COLO668 (cell line): ENCODE measurements around the gene TRIM68.
A peak's percentile ranks its signal among the peaks of the same experiment; 100 is the strongest.

Experiments used
- DNase-seq: peaks from one replicate; lab custom pipeline; 2025; ENCODE audit not compliant: unreplicated experiment; lab: John Stamatoyannopoulos, UW

TRIM68 gene

DNA sequence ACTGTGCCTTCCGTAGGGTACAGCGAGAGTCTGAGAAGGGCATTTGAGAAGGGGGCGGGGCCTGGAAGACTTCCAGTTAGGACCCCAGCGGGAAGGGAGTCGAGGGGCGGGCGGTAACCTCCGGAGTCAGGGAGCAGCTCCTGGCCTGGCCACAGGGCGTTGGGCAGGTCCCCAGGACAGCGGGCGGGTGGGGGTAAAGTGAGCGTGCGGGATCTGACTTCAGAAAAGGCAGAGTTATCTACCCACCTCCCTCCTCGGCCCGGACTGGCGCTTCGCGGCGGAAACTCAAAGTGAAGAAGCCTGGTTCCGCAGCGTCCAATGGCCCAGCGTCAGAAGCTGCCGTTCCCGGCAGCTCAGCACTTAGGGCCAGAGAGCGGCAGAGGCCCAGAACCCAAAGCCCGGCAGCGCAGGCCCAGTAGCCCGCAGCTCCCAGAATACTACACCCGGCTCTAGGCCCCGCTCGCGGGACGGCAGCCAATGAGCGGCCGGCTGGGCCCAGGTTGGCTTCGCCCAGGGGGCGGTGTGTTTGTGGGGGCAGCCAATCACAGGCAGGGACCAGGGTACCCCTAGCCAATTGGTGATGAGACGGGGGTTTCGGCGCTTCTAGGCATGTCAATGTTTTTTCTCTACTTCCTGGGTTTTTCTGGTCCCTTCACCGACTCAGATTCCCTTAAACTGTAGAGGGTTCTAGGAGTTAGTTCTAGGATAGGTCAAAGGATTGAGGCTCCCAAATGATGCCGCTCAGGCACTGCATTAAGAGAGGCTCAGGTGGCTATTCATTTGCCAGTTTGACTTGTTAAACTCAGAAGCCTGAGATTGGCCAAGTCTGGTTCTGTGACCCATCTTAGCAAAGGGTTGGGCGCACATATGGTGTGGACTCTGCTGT is at the start of gene TRIM68:
TSS of gene TRIM68 (minus strand) at position 451 of the 886 bp plus-strand sequence. CDS start 2,727 bp downstream, outside the sequence.
- DNase-seq: peak; percentile 96

DNA sequence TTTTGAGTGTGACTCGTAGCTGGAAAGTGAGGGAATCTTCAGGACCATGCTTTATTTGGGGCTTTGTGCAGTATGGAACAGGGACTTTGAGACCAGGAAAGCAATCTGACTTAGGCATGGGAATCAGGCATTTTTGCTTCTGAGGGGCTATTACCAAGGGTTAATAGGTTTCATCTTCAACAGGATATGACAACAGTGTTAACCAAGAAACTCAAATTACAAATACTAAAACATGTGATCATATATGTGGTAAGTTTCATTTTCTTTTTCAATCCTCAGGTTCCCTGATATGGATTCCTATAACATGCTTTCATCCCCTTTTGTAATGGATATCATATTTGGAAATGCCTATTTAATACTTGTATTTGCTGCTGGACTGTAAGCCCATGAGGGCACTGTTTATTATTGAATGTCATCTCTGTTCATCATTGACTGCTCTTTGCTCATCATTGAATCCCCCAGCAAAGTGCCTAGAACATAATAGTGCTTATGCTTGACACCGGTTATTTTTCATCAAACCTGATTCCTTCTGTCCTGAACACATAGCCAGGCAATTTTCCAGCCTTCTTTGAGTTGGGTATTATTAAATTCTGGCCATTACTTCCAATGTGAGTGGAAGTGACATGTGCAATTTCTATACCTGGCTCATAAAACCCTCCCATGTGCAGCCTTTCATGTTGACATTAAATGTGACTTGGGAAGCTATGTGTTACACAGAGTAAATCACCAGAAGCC is 46.8 kb upstream of the TRIM68 start:
- DNase-seq: no peak

DNA sequence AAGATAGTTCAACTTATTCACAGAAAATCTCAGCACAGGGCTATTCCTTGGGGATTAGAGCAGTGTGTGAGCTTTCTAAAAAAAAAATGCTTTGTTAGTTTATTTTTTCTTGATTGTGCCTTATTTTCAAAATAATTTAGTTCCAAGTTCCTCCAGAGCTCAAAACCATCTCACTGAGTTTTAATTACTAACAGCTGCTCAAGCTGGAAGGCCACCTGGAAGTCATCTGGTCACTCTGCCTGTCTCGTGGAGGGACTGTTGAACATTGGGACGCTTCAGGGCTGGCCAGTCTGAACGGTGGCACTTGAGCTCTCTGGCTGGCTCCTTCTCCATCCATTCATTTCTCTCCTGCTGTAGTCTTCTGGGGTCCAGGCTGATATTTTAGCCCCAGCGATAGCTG is 39.7 kb upstream of the TRIM68 start:
- no peak for DNase-seq

GRCh38 chr11:4645974-4646373 is 37.9 kb upstream of the TRIM68 start:
- DNase-seq: no peak

DNA sequence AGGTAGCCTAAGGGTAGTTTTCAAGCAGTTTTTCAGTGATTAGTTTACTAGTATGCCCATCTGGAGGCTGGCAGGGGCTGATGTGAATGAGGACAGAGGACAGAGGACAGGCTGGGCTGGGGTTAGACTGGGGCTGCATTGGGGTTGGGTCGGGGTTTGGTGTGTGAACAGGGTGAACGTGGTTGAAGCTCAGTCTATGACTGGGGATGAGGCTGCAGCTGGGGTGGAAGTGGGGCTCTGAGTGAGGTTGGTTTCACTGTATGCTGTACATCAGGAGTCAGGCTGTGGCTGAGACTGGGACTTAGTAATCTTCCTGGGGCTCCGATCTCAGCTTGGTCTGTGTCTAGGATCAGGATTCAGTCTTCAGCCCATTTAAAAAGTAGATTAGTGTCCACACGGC is 36.2 kb upstream of the TRIM68 start:
- DNase-seq: no peak

DNA sequence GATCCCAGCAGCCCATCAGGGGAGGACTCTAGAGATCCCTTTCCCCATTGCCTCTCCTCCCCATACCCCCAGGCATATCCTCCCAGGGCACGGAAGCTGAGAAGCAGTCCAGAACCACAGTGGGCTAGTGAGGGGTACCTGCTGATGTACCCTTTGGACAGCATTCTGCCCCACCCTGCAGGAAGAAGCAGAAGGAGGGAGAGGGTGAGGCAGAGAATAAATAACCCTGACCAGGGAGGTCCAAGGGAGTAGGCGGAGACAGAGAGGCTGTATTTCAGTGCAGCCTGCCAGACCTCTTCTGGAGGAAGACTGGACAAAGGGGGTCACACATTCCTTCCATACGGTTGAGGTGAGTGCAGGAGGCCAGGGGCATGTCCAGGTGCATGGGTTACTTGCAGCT is 35.7 kb upstream of the TRIM68 start, which contains the start of gene OR51E1:
TSS of gene OR51E1 (plus strand) at position 301 of the 400 bp plus-strand sequence. CDS start 8,545 bp downstream, outside the sequence.
- DNase-seq: no peak

GRCh38 chr11:4643076-4643475 is 35.0 kb upstream of the TRIM68 start:
- no peak for DNase-seq

DNA sequence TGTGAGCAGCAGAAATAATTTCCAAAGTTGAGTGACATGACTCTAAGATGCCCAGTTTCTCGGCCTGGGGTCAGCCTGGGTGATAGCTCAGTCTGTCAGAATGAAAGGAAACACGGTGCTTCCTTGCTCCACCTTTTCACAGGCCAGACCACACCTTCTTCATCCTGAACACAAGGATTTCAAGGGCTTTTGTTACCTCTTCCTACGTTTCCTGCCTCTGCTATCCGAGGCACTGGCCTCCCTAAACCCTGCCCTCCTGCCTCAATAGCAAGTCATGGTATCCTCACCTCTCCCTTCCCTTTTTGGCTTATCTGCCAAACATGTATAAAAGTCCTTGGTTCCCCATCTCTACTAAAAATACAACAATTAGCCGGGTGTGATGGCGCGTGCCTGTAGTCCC is 34.0 kb upstream of the TRIM68 start:
- no peak for DNase-seq

GRCh38 chr11:4641501-4641900 is 33.5 kb upstream of the TRIM68 start:
- no peak for DNase-seq

- DNase-seq: no peak
Measured at GRCh38 chr11:4639931-4640330, 31.9 kb upstream of the TRIM68 start.

GRCh38 chr11:4637662-4638047 is 29.6 kb upstream of the TRIM68 start:
- no peak for DNase-seq

GRCh38 chr11:4636962-4637661 is 29.1 kb upstream of the TRIM68 start, which contains the start of gene OR51D1:
Gene OR51D1, plus strand, starts transcription at chr11:4637477. Its CDS starts 2,314 bp downstream, at chr11:4639791.
- peak; percentile 78 for DNase-seq

DNA sequence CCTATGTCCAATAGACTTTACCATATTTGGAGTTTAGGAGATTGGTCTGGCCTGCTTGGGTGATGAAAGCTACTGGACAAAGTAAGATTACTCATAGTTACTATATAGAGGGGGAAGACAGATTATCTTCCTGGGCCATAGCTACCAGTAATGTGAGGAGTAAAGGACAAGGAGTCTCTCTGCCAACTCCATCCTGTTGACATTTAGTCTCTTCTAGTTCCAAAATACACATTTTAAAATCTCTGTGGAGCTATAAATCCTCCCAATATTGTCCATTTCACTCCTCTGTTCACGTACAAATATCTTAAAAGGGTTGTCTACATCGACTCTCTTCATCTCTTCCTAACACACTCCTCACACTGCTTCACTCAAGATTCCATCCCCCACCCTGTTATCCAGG is 28.1 kb upstream of the TRIM68 start:
- no peak for DNase-seq

DNA sequence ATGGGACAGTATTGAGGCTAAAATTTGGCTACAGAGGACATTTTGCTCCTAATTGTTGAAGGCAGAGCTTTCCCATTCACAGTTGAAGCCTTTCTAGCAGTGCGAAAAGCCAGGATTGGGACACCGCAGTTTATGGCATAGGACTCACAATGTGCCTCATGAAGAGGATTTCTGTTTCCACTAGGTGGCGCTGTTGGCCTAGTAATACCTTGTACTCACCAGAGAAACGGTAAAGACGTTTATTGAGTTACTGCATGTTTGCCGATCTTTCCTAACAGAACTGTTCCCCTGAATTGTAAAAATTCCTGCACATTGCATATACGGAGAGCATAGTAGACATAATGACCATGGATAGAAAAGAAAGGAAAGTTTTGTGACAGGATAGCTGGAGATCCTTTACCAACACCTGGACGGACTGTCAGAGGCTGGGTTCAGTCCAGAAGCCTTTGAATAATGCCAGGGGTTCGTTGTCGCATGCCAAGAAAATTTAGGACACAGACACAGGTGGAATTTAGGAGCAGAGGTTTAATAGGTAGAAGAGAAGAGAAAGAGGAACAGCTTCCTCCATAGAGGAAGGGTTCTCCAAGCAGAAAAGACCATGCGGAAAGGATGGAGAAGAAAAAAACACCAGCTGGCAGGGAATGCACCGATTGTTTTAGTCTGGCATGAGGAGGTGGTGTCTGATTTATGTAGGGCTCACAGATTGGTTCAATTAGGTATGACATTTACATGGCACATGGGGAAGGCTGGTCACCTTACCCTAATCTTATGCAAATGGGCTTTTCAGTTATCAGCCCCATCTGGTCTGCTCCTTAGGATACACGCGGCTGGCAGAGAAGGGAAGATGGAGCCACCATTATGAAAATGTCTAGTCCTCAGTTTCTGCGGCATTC is 18.4 kb upstream of the TRIM68 start:
- peak; percentile 86 for DNase-seq

- DNase-seq: no peak
Measured at GRCh38 chr11:4619514-4619913, 11.5 kb upstream of the TRIM68 start.

- DNase-seq: no peak
Measured at GRCh38 chr11:4615856-4616444, 7.9 kb upstream of the TRIM68 start.

DNA sequence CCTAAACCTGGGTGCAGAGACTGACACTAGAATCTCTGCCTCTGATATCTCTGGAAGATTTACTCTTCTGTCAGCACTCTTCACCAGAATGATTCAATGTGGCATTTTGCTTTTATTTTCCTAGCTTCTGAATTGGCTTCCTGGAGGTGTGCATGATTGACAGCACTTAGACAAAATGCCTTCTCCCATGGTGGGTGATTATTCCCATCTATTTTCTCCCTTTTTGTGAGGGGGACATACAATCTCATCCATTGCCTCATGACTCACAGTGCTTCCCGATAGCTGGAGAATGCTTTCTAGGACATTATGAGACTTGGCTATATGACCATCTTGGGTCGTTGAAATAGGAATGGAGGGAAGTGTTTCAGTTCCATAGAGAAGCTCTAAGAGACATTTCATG is 4.0 kb upstream of the TRIM68 start:
- DNase-seq: no peak

DNA sequence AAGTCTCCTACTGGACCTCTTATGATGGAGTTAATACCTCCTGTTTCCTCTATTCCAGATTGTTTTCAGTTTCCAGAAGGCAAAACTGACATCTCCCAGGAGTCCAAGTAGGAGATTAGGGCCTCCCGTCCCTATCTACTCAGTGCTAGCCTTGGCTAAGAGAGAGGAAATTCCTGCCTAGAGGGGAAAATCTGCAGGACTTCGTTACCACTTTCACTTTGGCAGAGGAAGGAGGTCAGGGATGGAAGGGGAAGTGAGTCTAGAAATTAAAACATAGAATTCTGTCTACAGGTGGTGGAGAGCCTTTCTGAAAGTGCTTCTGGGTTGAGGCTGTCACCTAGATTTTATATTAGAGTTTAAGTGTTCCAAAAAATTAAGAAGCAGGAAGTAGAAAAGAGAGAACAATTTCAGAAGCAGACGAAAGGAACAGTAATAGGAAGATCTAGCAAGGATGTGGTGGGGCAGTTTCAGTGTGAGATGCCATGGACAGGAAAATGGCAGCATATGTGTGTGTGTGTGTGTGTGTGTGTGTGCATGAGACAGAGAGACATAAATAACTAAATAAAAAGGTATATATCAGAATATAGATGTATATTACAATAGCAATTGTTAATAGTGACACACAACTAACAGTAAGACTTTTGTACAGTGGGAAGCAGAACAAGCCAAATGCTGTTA is 2.4 kb upstream of the TRIM68 start:
- DNase-seq: no peak

DNA sequence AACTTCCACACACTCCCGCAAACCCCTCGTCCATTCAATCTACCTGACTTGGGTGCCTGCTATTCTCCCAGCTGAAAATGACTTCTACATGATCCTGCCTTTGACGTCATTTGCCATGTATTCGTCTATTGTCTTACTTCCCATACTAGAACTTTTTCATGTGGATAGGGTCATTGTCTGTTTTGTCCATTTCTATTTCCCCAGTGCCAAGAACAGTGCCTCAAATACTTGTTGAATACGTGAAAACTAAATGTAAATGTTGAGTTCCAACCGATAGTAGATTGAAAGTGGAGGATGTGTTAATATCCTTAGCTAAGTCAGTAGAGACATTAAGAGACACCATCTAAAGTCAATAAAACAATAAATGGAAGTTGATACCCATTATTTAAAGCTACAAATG is 935 bp downstream of the TRIM68 start:
- peak; percentile 36 for DNase-seq
